Umbilical cord (tissue), 2 donors: ENCODE results near the gene ENPP6. TPM values are rescaled to one million over a fixed set of nuclear protein-coding genes. Genes with fewer than 3 reads are reported as not detected.
"Not testable (repeated sequence)": the region's sequence is repeated elsewhere in the genome, so short reads cannot be mapped to it uniquely, and the experiment has no call there.

Experiments used
- DNase-seq: peaks from one replicate; pipeline ENCODE4 v3.0.0-alpha.2; 2015; ENCODE audit warnings: low spot score
- total RNA-seq: library from RNA; depleted of rRNA; stranded (reverse); fragments of >200 nt; gene quantifications from one replicate; pipeline ENCODE4 v1.2.3, GENCODE V29; 2014; ENCODE audit warnings: low replicate concordance; ENCODE audit not compliant: insufficient read depth

Gene ENPP6
- total RNA-seq, 1 donor from 2014 or later = 1.2 TPM

- no peak for DNase-seq
These were observed 17.9 kb upstream of the ENPP6 start for GRCh38 chr4:184235526-184235925.

GRCh38 chr4:184234155-184234554, 16.5 kb upstream of the ENPP6 start:
- no peak for DNase-seq

- DNase-seq = no peak
These were observed 15.3 kb upstream of the ENPP6 start for GRCh38 chr4:184232975-184233374.

- DNase-seq = no peak
These were observed 14.5 kb upstream of the ENPP6 start for GRCh38 chr4:184232202-184232601.

- DNase-seq = no peak
These were observed 13.9 kb upstream of the ENPP6 start for GRCh38 chr4:184231573-184231972.

- DNase-seq = no peak
These were observed 10.5 kb upstream of the ENPP6 start for GRCh38 chr4:184228056-184228705.

- no peak for DNase-seq
These were observed 1.2 kb downstream of the ENPP6 start for GRCh38 chr4:184216515-184216914.

GRCh38 chr4:184215709-184216328, 1.9 kb downstream of the ENPP6 start:
- no peak for DNase-seq

GRCh38 chr4:184214931-184215330, 2.7 kb downstream of the ENPP6 start:
- no peak for DNase-seq

- not testable (repeated sequence) for DNase-seq
These were observed 9.7 kb downstream of the ENPP6 start for GRCh38 chr4:184207734-184208607.

- no peak for DNase-seq
These were observed 12.4 kb downstream of the ENPP6 start for GRCh38 chr4:184205243-184205642.

GRCh38 chr4:184203300-184203699, 14.4 kb downstream of the ENPP6 start:
- DNase-seq = no peak

- no peak for DNase-seq
These were observed 16.5 kb downstream of the ENPP6 start for GRCh38 chr4:184201179-184201578.

- no peak for DNase-seq
These were observed 17.4 kb downstream of the ENPP6 start for GRCh38 chr4:184200296-184200695.

GRCh38 chr4:184199780-184200179, 17.9 kb downstream of the ENPP6 start:
- no peak for DNase-seq

- no peak for DNase-seq
These were observed 19.5 kb downstream of the ENPP6 start for GRCh38 chr4:184198190-184198589.

- no peak for DNase-seq
These were observed 20.1 kb downstream of the ENPP6 start for GRCh38 chr4:184197536-184198082.

GRCh38 chr4:184196730-184197385, 20.8 kb downstream of the ENPP6 start:
- DNase-seq = peak; percentile 58

GRCh38 chr4:184193556-184194525, 23.8 kb downstream of the ENPP6 start:
- no peak for DNase-seq

- no peak for DNase-seq
These were observed 24.7 kb downstream of the ENPP6 start for GRCh38 chr4:184192933-184193332.

GRCh38 chr4:184191267-184191666, 26.4 kb downstream of the ENPP6 start:
- DNase-seq = no peak
